Measurements from ENCODE around the gene QPCT. TPM values are rescaled to one million over a fixed set of nuclear protein-coding genes. Genes with fewer than 3 reads are reported as not detected.

The QPCT gene
- total RNA-seq, 1 experiment from 2014 or later, result 4.2 TPM

DNA sequence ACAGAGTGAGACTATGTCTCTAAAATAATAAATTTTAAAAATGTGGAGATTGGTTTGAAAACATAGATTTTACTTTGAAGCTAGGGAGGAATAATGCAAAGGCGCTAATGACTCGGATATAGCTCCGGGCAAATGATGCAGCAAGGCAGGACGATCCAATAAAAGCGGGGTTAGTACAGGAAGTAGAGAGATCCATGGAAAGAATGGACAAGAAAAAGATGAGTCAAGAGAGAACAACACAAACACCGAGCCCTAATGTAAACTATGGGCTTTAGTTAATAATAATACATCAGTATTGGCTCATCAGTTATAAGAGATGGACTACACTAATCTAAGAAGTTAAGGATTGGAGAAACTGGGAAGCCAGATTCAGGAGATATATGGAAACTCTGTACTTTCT, 74.5 kb downstream of the QPCT start:
- Histone ChIP-seq H3K27ac (ENCODE audit: low read depth, low read length, poor library complexity, severe bottlenecking) (no peak overlapping the region), H3K9me3 (ENCODE audit: low read depth, low read length, poor library complexity, severe bottlenecking) (no peaks in the 10 kb centered on the region), H3K27me3 (replicated peaks; ENCODE audit: insufficient read depth, low read depth, low read length, poor library complexity) (no peaks in the 10 kb centered on the region), H3K4me3 (ENCODE audit: low read depth, low read length, poor library complexity, severe bottlenecking) (no peak overlapping the region), H3K4me1 (ENCODE audit: insufficient read depth, low read length, poor library complexity, severe bottlenecking) (no peaks in the 10 kb centered on the region), H3K36me3 (ENCODE audit: insufficient read depth, low read length, poor library complexity, severe bottlenecking) (no peaks in the 10 kb centered on the region)
- DNase-seq (ENCODE audit: low spot score), result no peak
- TF ChIP-seq EZH2 (IDR thresholded peaks at IDR 0.05; ENCODE audit: borderline replicate concordance, low read depth, low read length, poor library complexity, severe bottlenecking), result no peak
- TF ChIP-seq, protein P1, sequence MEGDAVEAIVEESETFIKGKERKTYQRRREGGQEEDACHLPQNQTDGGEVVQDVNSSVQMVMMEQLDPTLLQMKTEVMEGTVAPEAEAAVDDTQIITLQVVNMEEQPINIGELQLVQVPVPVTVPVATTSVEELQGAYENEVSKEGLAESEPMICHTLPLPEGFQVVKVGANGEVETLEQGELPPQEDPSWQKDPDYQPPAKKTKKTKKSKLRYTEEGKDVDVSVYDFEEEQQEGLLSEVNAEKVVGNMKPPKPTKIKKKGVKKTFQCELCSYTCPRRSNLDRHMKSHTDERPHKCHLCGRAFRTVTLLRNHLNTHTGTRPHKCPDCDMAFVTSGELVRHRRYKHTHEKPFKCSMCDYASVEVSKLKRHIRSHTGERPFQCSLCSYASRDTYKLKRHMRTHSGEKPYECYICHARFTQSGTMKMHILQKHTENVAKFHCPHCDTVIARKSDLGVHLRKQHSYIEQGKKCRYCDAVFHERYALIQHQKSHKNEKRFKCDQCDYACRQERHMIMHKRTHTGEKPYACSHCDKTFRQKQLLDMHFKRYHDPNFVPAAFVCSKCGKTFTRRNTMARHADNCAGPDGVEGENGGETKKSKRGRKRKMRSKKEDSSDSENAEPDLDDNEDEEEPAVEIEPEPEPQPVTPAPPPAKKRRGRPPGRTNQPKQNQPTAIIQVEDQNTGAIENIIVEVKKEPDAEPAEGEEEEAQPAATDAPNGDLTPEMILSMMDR (conservative IDR thresholded peaks at IDR 0.05; ENCODE audit: low read depth, low read length), result no peak
- BruUV-seq (replicated peaks), result no TSS peak
- CTCF ChIA-PET, result no interaction called here
- intact Hi-C loops (cut with micrococcal nuclease; ENCODE audit: unreplicated experiment), result loop anchor here (5.0 kb wide), 1 partner anchor 253 kb away; the partner anchor contains the start of gene CDC42EP3
- POLR2A ChIA-PET (ENCODE audit: low non-redundant PET), result no interaction called here

DNA sequence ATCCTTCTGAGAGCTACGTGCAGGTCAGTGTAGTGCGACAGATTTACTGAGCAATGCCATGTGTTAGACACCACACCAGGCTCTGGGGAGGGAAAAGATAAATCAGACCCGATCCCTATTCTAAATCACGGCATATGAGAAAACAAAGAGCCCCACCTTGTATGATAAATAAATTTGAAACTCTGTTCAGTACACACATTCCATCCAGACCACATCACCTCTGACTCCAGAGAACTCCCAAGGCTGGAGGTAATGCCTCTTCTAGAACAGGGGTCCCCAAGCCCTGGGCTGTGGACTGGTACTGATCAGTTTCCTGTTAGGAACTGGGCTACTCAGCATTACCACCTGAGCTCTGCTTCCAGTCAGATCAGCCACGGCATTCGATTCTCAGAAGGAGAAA, 77.3 kb downstream of the QPCT start:
- no peak overlapping the region for H3K4me3 ChIP-seq (ENCODE audit: low read depth, low read length, poor library complexity, severe bottlenecking)
- H3K9me3 ChIP-seq (ENCODE audit: low read depth, low read length, poor library complexity, severe bottlenecking), result no peaks in the 10 kb centered on the region
- DNase-seq (ENCODE audit: low spot score), result no peak
- BruUV-seq (replicated peaks), result no TSS peak
- TF ChIP-seq, protein P1 (conservative IDR thresholded peaks at IDR 0.05; ENCODE audit: low read depth, low read length), result no peak
- no peak for TF ChIP-seq EZH2 (IDR thresholded peaks at IDR 0.05; ENCODE audit: borderline replicate concordance, low read depth, low read length, poor library complexity, severe bottlenecking)
- POLR2A ChIA-PET (ENCODE audit: low non-redundant PET), result no interaction called here
- no peaks in the 10 kb centered on the region for H3K36me3 ChIP-seq (ENCODE audit: insufficient read depth, low read length, poor library complexity, severe bottlenecking)
- H3K4me1 ChIP-seq (ENCODE audit: insufficient read depth, low read length, poor library complexity, severe bottlenecking), result no peaks in the 10 kb centered on the region
- H3K27ac ChIP-seq (ENCODE audit: low read depth, low read length, poor library complexity, severe bottlenecking), result no peak overlapping the region
- CTCF ChIA-PET, result no interaction called here
- H3K27me3 ChIP-seq (replicated peaks; ENCODE audit: insufficient read depth, low read depth, low read length, poor library complexity), result no peaks in the 10 kb centered on the region
- intact Hi-C loops (cut with micrococcal nuclease; ENCODE audit: unreplicated experiment), result no loop called here

DNA sequence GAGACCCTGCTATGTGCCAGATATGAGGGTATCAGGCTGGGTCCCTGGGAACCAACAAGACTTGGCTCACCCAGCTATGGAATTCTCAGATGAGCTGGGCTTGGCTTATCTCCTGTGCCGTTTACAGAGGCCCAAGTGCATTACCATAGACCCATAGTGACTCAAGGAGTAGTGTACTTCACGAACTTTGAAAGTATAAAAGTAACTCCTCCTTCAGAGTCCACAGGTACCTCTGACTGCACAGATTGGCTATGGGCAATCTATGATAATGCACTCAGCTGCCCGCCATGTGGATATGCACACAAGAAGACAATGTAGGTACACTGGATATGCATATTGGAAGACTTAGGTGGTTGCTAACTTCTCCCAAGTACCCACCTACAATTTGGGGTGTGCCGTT, 78.4 kb downstream of the QPCT start:
- ChIA-PET POLR2A (ENCODE audit: low non-redundant PET) (no interaction called here), CTCF (no interaction called here)
- BruUV-seq (replicated peaks), result no TSS peak
- TF ChIP-seq, protein P1 (conservative IDR thresholded peaks at IDR 0.05; ENCODE audit: low read depth, low read length), result no peak
- TF ChIP-seq EZH2 (IDR thresholded peaks at IDR 0.05; ENCODE audit: borderline replicate concordance, low read depth, low read length, poor library complexity, severe bottlenecking), result no peak
- H3K27ac ChIP-seq (ENCODE audit: low read depth, low read length, poor library complexity, severe bottlenecking), result no peak overlapping the region
- H3K4me1 ChIP-seq (ENCODE audit: insufficient read depth, low read length, poor library complexity, severe bottlenecking), result no peaks in the 10 kb centered on the region
- no peaks in the 10 kb centered on the region for H3K27me3 ChIP-seq (replicated peaks; ENCODE audit: insufficient read depth, low read depth, low read length, poor library complexity)
- no peak for DNase-seq (ENCODE audit: low spot score)
- H3K36me3 ChIP-seq (ENCODE audit: insufficient read depth, low read length, poor library complexity, severe bottlenecking), result no peaks in the 10 kb centered on the region
- H3K4me3 ChIP-seq (ENCODE audit: low read depth, low read length, poor library complexity, severe bottlenecking), result no peak overlapping the region
- intact Hi-C loops (cut with micrococcal nuclease; ENCODE audit: unreplicated experiment), result no loop called here
- no peaks in the 10 kb centered on the region for H3K9me3 ChIP-seq (ENCODE audit: low read depth, low read length, poor library complexity, severe bottlenecking)

Other genes with a start within 250 kb of the QPCT start
- 64.4 and 68.4 TPM in 2 replicates for gene EIF2AK2, start 187.7 kb upstream of the QPCT start, total RNA-seq (2021)
- not detected in 2 replicates for gene SULT6B1, start 156.0 kb upstream of the QPCT start, total RNA-seq (2021)
- 56.9 and 61.8 TPM in 2 replicates for gene CEBPZOS, start 148.1 kb upstream of the QPCT start, total RNA-seq (2021)
- 90.1 and 98.9 TPM in 2 replicates for gene CEBPZ, start 113.0 kb upstream of the QPCT start, total RNA-seq (2021)
- gene NDUFAF7, start 113.0 kb upstream of the QPCT start, total RNA-seq (2021), result 21.1 and 25.0 TPM in 2 replicates
- 53.1 and 54.9 TPM in 2 replicates for gene PRKD3, start 19.8 kb upstream of the QPCT start, total RNA-seq (2021)

All from A673 (cell line).